K562 (cell line): ENCODE data around the gene SLC25A44. TPM values are rescaled to one million over a fixed set of nuclear protein-coding genes. Genes with fewer than 3 reads are reported as not detected.

ENCODE experiments used
- C11orf30 ChIP-seq: fragments of 450-650 bp; IDR thresholded peaks from 2 replicates; pipeline ENCODE4 v1.6.1; 2016; ENCODE audit warnings: low read depth, mild to moderate bottlenecking
- CXXC5 ChIP-seq: fragments of 250-450 bp; sonication (Bioruptor Pico); IDR thresholded peaks from 2 replicates; pipeline ENCODE4 v1.8.0; 2022; ENCODE audit warnings: inconsistent platforms, mild to moderate bottlenecking, moderate library complexity
- DPF2 ChIP-seq: fragments of 450-650 bp; IDR thresholded peaks from 2 replicates; pipeline ENCODE4 v1.6.1; 2016
- HDAC1 ChIP-seq, 2 experiments: fragments of 450-650 bp; IDR thresholded peaks; 2 replicates each; pipeline ENCODE4 v1.6.1; 2016 to 2017; ENCODE audit warnings: inconsistent platforms in 1 of 2, mild to moderate bottlenecking in 1 of 2, moderate library complexity in 1 of 2
- HNRNPH1 ChIP-seq: fragments of 200-400 bp; formaldehyde crosslinking; optimal IDR thresholded peaks from 2 replicates; pipeline ENCODE3; 2017; ENCODE audit warnings: low read depth, mild to moderate bottlenecking, low read length, moderate library complexity
- NFE2 ChIP-seq: IDR thresholded peaks from 2 replicates; pipeline ENCODE4 v1.6.1; 2014; ENCODE audit warnings: antibody characterized with exemption, low read depth
- NFRKB ChIP-seq: fragments of 450-650 bp; IDR thresholded peaks from 2 replicates; pipeline ENCODE4 v1.6.1; 2016; ENCODE audit warnings: low read depth
- NONO ChIP-seq, 2 experiments: fragments of 200-400 bp in 1 of 2; fragments of 450-650 bp in 1 of 2; formaldehyde crosslinking in 1 of 2; IDR thresholded peaks; 2 replicates each; pipeline ENCODE4 v1.6.1; 2017; ENCODE audit warnings: low read depth in 2 of 2, mild to moderate bottlenecking in 2 of 2, moderate library complexity in 2 of 2, low read length in 1 of 2
- SREBF1 ChIP-seq: fragments of 150-350 bp; IDR thresholded peaks from 2 replicates; pipeline ENCODE4 v1.6.1; 2014; ENCODE audit warnings: antibody characterized with exemption, low read depth, low read length, borderline replicate concordance
- STAT5A ChIP-seq: IDR thresholded peaks from 2 replicates; pipeline ENCODE4 v1.6.1; 2012; ENCODE audit warnings: low read length, inconsistent platforms, borderline replicate concordance
- TEAD4 ChIP-seq, 2 experiments: sonication (generic) in 1 of 2; formaldehyde crosslinking in 1 of 2; IDR thresholded peaks; 2 replicates each; pipeline versions ENCODE4 v1.6.1 to v1.8.0; 2012 to 2022; ENCODE audit warnings: borderline replicate concordance in 1 of 2, inconsistent platforms in 1 of 2, low read length in 1 of 2, mild to moderate bottlenecking in 1 of 2, missing genetic modification reagents in 1 of 2
- ZNF79 ChIP-seq: fragments of 250-450 bp; sonication (Bioruptor Pico); IDR thresholded peaks from 2 replicates; pipeline ENCODE4 v1.4.0; 2020; ENCODE audit warnings: low read depth, mild to moderate bottlenecking, moderate library complexity
- polyA plus RNA-seq, 8 experiments: library from polyadenylated mRNA; depleted of rRNA in 4 of 8; stranded (reverse) in 5 of 8; unstranded in 3 of 8; fragments of >200 nt; fragmentation: Nextera tagmentation in 2 of 8; fragmentation: Illumina TruSeq in 1 of 8; extraction: Ambion mirVana in 2 of 8; extraction: Trizol in 1 of 8; gene quantifications; 2 replicates each; pipeline versions ENCODE4 v1.2.1 to v1.2.3, GENCODE V29; 2011 to 2014; ENCODE audit warnings: inconsistent platforms in 1 of 8, missing spikeins in 1 of 8
- total RNA-seq, 7 experiments: library from RNA; depleted of rRNA in 6 of 7; stranded (reverse); fragments of >200 nt in 6 of 7; fragmentation: Illumina TruSeq in 2 of 7; extraction: Trizol in 2 of 7; gene quantifications; 2 replicates each; pipeline versions ENCODE4 v1.2.1 to v1.2.3, GENCODE V29; 2011 to 2021; ENCODE audit warnings: low replicate concordance in 1 of 7
- TF ChIP-seq, protein P1 (sequence below): fragments of 250-450 bp; sonication (Bioruptor Pico); IDR thresholded peaks from 2 replicates; pipeline ENCODE4 v1.4.0; 2020; ENCODE audit warnings: mild to moderate bottlenecking, moderate library complexity, borderline replicate concordance
- TF ChIP-seq, protein P2 (sequence below): fragments of 250-450 bp; sonication (Bioruptor Pico); IDR thresholded peaks from 2 replicates; pipeline ENCODE4 v1.8.0; 2021; ENCODE audit warnings: moderate library complexity, mild to moderate bottlenecking, inconsistent platforms
- TF ChIP-seq, protein P3 (sequence below): fragments of 450-650 bp; conservative IDR thresholded peaks from 2 replicates; pipeline ENCODE4 v1.6.1; 2016; ENCODE audit warnings: missing genetic modification characterization, low read depth, mild to moderate bottlenecking, control low read depth, missing compliant biosample characterization
- TF ChIP-seq, protein P4 (sequence below): fragments of 250-450 bp; sonication (Bioruptor Pico); IDR thresholded peaks from 2 replicates; pipeline ENCODE4 v1.5.0; 2022; ENCODE audit warnings: mild to moderate bottlenecking
- TF ChIP-seq, protein P5 (sequence below): fragments of 450-650 bp; IDR thresholded peaks from 2 replicates; pipeline ENCODE4 v1.6.1; 2018; ENCODE audit warnings: mild to moderate bottlenecking, low read depth; ENCODE audit not compliant: partially characterized antibody

SLC25A44 gene
- total and polyA plus RNA-seq, 9 of the 15 experiments (the other 6 are each of a cell fraction or from before 2014, with no cell fraction given) = 4.4 to 22.8 (median 12.5) TPM

DNA sequence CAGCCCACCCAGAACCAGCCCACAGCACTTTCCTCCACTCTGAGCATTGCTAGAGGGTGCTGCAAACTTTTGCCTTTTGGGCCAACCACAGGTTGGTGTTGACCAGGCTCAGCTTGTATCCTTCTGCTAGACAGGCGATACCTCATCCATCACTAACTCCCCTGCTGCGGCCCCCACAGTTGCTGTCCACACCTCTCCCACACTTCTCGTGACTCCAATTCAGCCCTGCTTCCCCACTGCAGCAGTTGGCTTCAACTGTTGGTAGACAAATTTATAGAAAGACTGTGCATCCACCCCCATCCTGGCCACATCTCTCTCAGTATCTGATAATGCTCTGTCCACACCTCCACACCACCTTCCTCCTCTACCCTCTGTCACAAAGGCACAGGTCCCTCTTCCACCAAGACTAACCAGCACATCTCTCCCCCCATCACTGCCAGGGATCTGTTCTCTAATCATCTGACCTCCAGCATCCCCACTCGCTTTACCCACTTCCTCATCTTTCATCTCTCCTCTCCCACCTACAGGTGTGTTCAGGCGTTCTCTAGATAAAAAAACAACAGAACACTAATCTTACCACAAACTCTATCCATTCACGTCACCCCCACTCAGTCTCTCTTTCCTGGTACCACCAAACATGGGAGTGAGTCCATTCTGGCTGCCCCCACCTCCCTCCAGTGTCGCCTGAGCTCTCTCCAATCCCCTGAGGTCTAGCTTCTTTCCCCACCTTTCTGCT, 15.8 kb upstream of the SLC25A44 start (continued):
- TF ChIP-seq HDAC1 (IDR thresholded peaks at IDR 0.05) (peak in 1 of 2 experiments; percentile 48; a peak in 2 of 4 replicates), NONO (IDR thresholded peaks at IDR 0.05; ENCODE audit: low read depth in 2 of 2, low read length in 1 of 2) (no peak), C11orf30 (no peak), CXXC5 (CRISPR knock-in tag) (no peak), HNRNPH1 (no peak), DPF2 (peak; percentile 31; the same call in 1 of the 2 replicates), NFE2 (no peak), NFRKB (no peak), TEAD4 (IDR thresholded peaks at IDR 0.05; ENCODE audit: low read length) (peak; percentile 63), TEAD4 (CRISPR knock-in tag; IDR thresholded peaks at IDR 0.05; ENCODE audit: borderline replicate concordance) (no peak), STAT5A (no peak), ZNF79 (CRISPR knock-in tag) (no peak), SREBF1 (no peak)
- TF ChIP-seq, protein P1, sequence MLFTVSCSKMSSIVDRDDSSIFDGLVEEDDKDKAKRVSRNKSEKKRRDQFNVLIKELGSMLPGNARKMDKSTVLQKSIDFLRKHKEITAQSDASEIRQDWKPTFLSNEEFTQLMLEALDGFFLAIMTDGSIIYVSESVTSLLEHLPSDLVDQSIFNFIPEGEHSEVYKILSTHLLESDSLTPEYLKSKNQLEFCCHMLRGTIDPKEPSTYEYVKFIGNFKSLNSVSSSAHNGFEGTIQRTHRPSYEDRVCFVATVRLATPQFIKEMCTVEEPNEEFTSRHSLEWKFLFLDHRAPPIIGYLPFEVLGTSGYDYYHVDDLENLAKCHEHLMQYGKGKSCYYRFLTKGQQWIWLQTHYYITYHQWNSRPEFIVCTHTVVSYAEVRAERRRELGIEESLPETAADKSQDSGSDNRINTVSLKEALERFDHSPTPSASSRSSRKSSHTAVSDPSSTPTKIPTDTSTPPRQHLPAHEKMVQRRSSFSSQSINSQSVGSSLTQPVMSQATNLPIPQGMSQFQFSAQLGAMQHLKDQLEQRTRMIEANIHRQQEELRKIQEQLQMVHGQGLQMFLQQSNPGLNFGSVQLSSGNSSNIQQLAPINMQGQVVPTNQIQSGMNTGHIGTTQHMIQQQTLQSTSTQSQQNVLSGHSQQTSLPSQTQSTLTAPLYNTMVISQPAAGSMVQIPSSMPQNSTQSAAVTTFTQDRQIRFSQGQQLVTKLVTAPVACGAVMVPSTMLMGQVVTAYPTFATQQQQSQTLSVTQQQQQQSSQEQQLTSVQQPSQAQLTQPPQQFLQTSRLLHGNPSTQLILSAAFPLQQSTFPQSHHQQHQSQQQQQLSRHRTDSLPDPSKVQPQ (CRISPR knock-in tag) = no peak
- TF ChIP-seq, protein P2, sequence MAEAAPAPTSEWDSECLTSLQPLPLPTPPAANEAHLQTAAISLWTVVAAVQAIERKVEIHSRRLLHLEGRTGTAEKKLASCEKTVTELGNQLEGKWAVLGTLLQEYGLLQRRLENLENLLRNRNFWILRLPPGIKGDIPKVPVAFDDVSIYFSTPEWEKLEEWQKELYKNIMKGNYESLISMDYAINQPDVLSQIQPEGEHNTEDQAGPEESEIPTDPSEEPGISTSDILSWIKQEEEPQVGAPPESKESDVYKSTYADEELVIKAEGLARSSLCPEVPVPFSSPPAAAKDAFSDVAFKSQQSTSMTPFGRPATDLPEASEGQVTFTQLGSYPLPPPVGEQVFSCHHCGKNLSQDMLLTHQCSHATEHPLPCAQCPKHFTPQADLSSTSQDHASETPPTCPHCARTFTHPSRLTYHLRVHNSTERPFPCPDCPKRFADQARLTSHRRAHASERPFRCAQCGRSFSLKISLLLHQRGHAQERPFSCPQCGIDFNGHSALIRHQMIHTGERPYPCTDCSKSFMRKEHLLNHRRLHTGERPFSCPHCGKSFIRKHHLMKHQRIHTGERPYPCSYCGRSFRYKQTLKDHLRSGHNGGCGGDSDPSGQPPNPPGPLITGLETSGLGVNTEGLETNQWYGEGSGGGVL = no peak
- TF ChIP-seq, protein P3, sequence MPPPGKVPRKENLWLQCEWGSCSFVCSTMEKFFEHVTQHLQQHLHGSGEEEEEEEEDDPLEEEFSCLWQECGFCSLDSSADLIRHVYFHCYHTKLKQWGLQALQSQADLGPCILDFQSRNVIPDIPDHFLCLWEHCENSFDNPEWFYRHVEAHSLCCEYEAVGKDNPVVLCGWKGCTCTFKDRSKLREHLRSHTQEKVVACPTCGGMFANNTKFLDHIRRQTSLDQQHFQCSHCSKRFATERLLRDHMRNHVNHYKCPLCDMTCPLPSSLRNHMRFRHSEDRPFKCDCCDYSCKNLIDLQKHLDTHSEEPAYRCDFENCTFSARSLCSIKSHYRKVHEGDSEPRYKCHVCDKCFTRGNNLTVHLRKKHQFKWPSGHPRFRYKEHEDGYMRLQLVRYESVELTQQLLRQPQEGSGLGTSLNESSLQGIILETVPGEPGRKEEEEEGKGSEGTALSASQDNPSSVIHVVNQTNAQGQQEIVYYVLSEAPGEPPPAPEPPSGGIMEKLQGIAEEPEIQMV (tag) = no peak
- TF ChIP-seq, protein P4, sequence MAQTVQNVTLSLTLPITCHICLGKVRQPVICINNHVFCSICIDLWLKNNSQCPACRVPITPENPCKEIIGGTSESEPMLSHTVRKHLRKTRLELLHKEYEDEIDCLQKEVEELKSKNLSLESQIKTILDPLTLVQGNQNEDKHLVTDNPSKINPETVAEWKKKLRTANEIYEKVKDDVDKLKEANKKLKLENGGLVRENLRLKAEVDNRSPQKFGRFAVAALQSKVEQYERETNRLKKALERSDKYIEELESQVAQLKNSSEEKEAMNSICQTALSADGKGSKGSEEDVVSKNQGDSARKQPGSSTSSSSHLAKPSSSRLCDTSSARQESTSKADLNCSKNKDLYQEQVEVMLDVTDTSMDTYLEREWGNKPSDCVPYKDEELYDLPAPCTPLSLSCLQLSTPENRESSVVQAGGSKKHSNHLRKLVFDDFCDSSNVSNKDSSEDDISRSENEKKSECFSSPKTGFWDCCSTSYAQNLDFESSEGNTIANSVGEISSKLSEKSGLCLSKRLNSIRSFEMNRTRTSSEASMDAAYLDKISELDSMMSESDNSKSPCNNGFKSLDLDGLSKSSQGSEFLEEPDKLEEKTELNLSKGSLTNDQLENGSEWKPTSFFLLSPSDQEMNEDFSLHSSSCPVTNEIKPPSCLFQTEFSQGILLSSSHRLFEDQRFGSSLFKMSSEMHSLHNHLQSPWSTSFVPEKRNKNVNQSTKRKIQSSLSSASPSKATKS (CRISPR knock-in tag) = no peak
- TF ChIP-seq, protein P5, sequence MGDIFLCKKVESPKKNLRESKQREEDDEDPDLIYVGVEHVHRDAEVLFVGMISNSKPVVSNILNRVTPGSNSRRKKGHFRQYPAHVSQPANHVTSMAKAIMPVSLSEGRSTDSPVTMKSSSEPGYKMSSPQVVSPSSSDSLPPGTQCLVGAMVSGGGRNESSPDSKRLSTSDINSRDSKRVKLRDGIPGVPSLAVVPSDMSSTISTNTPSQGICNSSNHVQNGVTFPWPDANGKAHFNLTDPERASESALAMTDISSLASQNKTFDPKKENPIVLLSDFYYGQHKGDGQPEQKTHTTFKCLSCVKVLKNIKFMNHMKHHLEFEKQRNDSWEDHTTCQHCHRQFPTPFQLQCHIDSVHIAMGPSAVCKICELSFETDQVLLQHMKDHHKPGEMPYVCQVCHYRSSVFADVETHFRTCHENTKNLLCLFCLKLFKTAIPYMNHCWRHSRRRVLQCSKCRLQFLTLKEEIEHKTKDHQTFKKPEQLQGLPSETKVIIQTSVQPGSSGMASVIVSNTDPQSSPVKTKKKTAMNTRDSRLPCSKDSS = no peak
